ENCODE data around the gene ABTB2. TPM values are rescaled to one million over a fixed set of nuclear protein-coding genes. Genes with fewer than 3 reads are reported as not detected.

Gene ABTB2
- total RNA-seq, 1 donor from 2014 or later, result 2.4 TPM

Small RNA genes lying within 50 kb of the gene (small RNA-seq; reads per million reads assigned to genes)
- gene AL035079.1 (not detected), gene RF00019 (not detected)

Other genes with a start within 250 kb of the ABTB2 start
- gene CAT, start 80.9 kb upstream of the ABTB2 start, total RNA-seq, result 55.0 TPM
- not detected for gene ELF5, start 155.8 kb upstream of the ABTB2 start, total RNA-seq